GM12892 (cell line): ENCODE results near the gene HAPLN2.

Experiments used
- POLR2A ChIP-seq: IDR thresholded peaks from 2 replicates; pipeline ENCODE4 v1.6.1; 2011; ENCODE audit warnings: low read depth, low read length, control low read depth
- POLR2AphosphoS5 ChIP-seq: IDR thresholded peaks from 2 replicates; pipeline ENCODE4 v1.6.1; 2011; ENCODE audit warnings: low read depth, low read length, control low read depth
- TAF1 ChIP-seq: IDR thresholded peaks from 2 replicates; pipeline ENCODE4 v1.6.1; 2011; ENCODE audit warnings: low read depth, mild to moderate bottlenecking, control low read depth, low read length, borderline replicate concordance

DNA sequence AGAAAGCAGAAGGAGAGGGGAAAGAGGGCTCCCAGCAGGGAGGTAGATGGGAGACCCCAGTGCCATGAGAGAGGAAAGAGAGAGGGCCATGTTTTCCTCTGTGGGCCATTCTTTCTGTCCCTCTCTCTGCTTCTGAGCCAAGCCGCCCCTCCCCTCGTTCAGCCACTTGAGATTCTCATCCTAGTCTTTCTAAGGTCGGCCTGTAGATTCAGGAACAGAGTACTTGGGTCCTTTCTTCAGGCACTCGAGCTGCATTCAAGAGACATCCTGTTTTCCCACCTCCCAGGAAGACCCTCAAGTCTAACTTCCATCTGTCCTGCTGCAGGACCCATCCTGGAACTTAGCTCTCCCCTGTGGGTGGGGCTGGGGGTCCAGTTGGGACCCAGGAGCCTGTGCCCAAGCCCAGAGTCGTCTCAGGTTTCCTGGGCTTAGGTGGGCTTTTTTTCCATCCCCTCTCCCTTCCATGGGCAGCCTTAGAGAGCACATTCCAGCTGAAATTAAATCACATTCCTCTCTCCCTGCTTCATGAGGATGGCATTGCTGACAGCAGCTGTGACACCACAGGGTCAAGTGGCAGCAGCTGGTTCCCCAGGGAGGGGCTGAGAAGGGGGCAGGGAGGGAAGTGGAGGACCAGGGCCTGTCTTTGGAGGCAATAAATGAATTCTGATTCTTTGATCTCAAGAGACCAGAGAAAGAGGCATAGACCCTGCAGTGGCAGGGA is 45.0 kb downstream of the HAPLN2 start:
- TF ChIP-seq TAF1 = no peak
- no peak for TF ChIP-seq POLR2A
- no peak for TF ChIP-seq POLR2AphosphoS5
